Smooth muscle cell (in vitro differentiated cells): Measurements from ENCODE around the gene PLXNA3. TPM values are rescaled to one million over a fixed set of nuclear protein-coding genes. Genes with fewer than 3 reads are reported as not detected.

Source experiments
- DNase-seq: peaks from one replicate; lab custom pipeline; 2025; ENCODE audit not compliant: unreplicated experiment; lab: John Stamatoyannopoulos, UW
- H2AFZ ChIP-seq: fragments of 200-600 bp; sonication (generic); 2 replicates; pipeline ENCODE4 v1.6.0; 2016; ENCODE audit warnings: antibody characterized with exemption, low read depth, mild to moderate bottlenecking
- H3F3A ChIP-seq: fragments of 200-600 bp; sonication (generic); 2 replicates; pipeline ENCODE4 v1.6.0; 2017; ENCODE audit warnings: antibody characterized with exemption, low read depth
- H3K27ac ChIP-seq: fragments of 200-600 bp; sonication (generic); 2 replicates; pipeline ENCODE4 v1.5.1; 2016; ENCODE audit warnings: low read depth, mild to moderate bottlenecking
- H3K27me3 ChIP-seq: fragments of 200-600 bp; sonication (generic); 2 replicates; pipeline ENCODE4 v1.6.1; 2016; ENCODE audit warnings: low read depth, mild to moderate bottlenecking
- H3K36me3 ChIP-seq: fragments of 200-600 bp; sonication (generic); 2 replicates; pipeline ENCODE4 v1.5.1; 2016; ENCODE audit warnings: low read depth
- H3K4me1 ChIP-seq: fragments of 200-600 bp; sonication (generic); 2 replicates; pipeline ENCODE4 v1.5.1; 2016; ENCODE audit warnings: low read depth
- H3K4me2 ChIP-seq: fragments of 200-600 bp; sonication (generic); 2 replicates; pipeline ENCODE4 v1.6.0; 2016; ENCODE audit warnings: mild to moderate bottlenecking
- H3K4me3 ChIP-seq: fragments of 200-600 bp; sonication (generic); 2 replicates; pipeline ENCODE4 v1.5.1; 2016; ENCODE audit warnings: mild to moderate bottlenecking
- H3K79me2 ChIP-seq: fragments of 200-600 bp; sonication (generic); 2 replicates; pipeline ENCODE4 v1.6.0; 2016; ENCODE audit warnings: low read depth, mild to moderate bottlenecking
- H3K9ac ChIP-seq: fragments of 200-600 bp; sonication (generic); 2 replicates; pipeline ENCODE4 v1.6.0; 2016; ENCODE audit warnings: low read depth
- H3K9me3 ChIP-seq: fragments of 200-600 bp; sonication (generic); replicated peaks from 2 replicates; pipeline ENCODE4 v1.5.1; 2016; ENCODE audit warnings: low read depth
- H4K20me1 ChIP-seq: fragments of 200-600 bp; sonication (generic); 2 replicates; pipeline ENCODE4 v1.6.0; 2016; ENCODE audit warnings: low read depth
- WGBS: methylation state at CpG from one replicate; pipeline ENCODE4 v1.1.7; 2016; ENCODE audit warnings: low lambda C conversion rate; 5-methylcytosine and 5-hydroxymethylcytosine counted together
- polyA plus RNA-seq: library from polyadenylated mRNA; unstranded; fragments of >200 nt; fragmentation: Nextera tagmentation; extraction: Ambion mirVana; gene quantifications from 2 replicates; pipeline ENCODE4 v1.2.1, GENCODE V29; 2016
- total RNA-seq: library from RNA; depleted of rRNA; stranded (reverse); fragments of >200 nt; gene quantifications from 2 replicates; pipeline ENCODE4 v1.2.3, GENCODE V29; 2014
- TF ChIP-seq, protein P1 (sequence below): fragments of 200-600 bp; sonication (generic); IDR thresholded peaks from 2 replicates; pipeline ENCODE4 v1.5.1; 2017; ENCODE audit warnings: borderline replicate concordance, mild to moderate bottlenecking, antibody characterized with exemption; ENCODE audit not compliant: insufficient read depth, poor library complexity, severe bottlenecking

Gene PLXNA3
- total and polyA plus RNA-seq, 2 experiments from 2014 or later, result 33.6 to 38.2 TPM

DNA sequence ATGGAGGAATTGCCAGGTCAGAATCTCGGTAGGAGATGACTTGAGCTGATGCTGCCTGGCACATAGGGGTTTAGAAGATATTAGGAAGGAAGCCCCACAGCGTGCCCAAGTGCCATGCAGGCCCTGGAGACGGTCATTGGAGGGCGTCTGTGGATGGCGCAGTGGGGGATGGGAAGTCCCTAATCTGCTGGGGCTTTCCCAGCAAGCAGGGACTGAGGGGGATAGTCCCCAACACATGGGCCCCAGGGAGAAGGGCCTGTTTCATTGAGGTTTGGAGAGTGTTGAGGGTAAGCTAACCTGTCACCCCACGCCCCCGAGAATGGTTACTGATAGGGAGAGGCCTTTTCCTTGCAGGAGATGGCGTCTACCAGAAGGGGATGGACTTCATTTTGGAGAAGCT, 38.9 kb upstream of the PLXNA3 start:
- no peaks in the 10 kb centered on the region for H3K4me1 ChIP-seq
- H3K9ac ChIP-seq, result no peak overlapping the region
- H3K36me3 ChIP-seq, result no peaks in the 10 kb centered on the region
- WGBS, result 92% methylated on average over 8 of the region's 8 CpGs
- no peak overlapping the region for H3K4me3 ChIP-seq
- H2AFZ ChIP-seq, result no peak overlapping the region
- no peaks in the 10 kb centered on the region for H4K20me1 ChIP-seq
- H3K27ac ChIP-seq, result no peak overlapping the region
- H3K9me3 ChIP-seq, result no peaks in the 10 kb centered on the region
- no peaks in the 10 kb centered on the region for H3K79me2 ChIP-seq
- H3K4me2 ChIP-seq, result no peak overlapping the region
- no peaks in the 10 kb centered on the region for H3K27me3 ChIP-seq
- H3F3A ChIP-seq, result no peaks in the 10 kb centered on the region
- TF ChIP-seq, protein P1, sequence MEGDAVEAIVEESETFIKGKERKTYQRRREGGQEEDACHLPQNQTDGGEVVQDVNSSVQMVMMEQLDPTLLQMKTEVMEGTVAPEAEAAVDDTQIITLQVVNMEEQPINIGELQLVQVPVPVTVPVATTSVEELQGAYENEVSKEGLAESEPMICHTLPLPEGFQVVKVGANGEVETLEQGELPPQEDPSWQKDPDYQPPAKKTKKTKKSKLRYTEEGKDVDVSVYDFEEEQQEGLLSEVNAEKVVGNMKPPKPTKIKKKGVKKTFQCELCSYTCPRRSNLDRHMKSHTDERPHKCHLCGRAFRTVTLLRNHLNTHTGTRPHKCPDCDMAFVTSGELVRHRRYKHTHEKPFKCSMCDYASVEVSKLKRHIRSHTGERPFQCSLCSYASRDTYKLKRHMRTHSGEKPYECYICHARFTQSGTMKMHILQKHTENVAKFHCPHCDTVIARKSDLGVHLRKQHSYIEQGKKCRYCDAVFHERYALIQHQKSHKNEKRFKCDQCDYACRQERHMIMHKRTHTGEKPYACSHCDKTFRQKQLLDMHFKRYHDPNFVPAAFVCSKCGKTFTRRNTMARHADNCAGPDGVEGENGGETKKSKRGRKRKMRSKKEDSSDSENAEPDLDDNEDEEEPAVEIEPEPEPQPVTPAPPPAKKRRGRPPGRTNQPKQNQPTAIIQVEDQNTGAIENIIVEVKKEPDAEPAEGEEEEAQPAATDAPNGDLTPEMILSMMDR, result no peak
- DNase-seq, result no peak

DNA sequence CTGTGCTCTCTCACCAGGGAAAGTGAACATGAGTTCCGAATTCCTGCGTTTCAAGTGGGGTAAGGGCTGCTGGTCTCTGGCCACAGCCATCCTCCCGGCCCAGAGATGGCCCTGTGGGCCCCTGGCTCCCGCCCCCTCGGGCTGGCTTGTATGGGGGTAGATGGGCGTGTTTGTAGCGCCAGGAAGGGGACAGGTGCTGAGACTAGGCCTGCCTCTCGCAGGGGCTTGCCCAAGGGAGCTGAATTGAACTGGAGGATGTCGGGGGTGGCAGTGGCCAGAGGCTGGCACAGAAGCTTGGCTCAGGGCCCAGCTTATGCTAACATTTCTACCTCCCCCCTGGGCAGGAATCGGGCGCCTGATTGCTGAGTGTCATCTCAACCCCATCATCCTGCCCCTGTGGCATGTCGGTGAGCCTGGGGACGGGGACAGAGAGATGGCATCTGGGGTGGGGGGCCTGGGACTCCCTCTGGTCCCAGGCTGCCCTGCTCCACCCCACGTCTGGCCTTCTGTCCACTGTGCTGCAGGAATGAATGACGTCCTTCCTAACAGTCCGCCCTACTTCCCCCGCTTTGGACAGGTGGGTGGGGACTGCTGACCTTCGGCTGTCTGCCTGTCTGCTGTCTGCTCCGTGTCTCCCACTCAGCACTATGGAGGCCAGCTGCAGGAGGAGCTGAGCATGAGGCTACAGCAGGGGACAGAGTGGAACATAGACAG, 38.2 kb upstream of the PLXNA3 start:
- no peaks in the 10 kb centered on the region for H3F3A ChIP-seq
- no peaks in the 10 kb centered on the region for H3K36me3 ChIP-seq
- no peak overlapping the region for H3K4me3 ChIP-seq
- DNase-seq, result no peak
- H3K4me1 ChIP-seq, result no peaks in the 10 kb centered on the region
- TF ChIP-seq, protein P1, result no peak
- H3K27me3 ChIP-seq, result no peaks in the 10 kb centered on the region
- no peak overlapping the region for H2AFZ ChIP-seq
- H3K4me2 ChIP-seq, result no peak overlapping the region
- H3K79me2 ChIP-seq, result no peaks in the 10 kb centered on the region
- H3K9ac ChIP-seq, result no peak overlapping the region
- no peak overlapping the region for H3K27ac ChIP-seq
- H4K20me1 ChIP-seq, result no peaks in the 10 kb centered on the region
- 87% methylated on average over 19 of the region's 19 CpGs for WGBS
- no peaks in the 10 kb centered on the region for H3K9me3 ChIP-seq

DNA sequence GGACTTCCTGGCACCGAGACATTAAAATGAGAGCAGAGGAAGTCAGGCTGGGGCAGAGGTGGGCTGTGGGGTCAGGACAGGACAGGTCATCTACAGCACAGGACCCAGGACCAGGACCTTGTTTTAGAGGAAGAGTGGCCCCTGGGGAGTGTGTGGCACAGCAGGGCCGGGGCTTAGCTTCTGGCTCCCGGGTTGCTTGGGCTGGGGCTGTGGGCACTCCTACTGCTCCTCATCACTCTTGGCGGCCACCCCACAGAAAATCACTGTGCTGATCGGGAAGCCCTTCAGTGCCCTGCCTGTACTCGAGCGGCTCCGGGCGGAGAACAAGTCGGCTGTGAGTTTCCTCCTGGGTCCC, 37.7 kb upstream of the PLXNA3 start:
- Histone ChIP-seq H4K20me1 (no peaks in the 10 kb centered on the region), H3K27ac (no peak overlapping the region), H3K36me3 (no peaks in the 10 kb centered on the region), H2AFZ (no peak overlapping the region), H3K79me2 (no peaks in the 10 kb centered on the region), H3K9ac (no peak overlapping the region), H3F3A (no peaks in the 10 kb centered on the region), H3K9me3 (no peaks in the 10 kb centered on the region), H3K27me3 (no peaks in the 10 kb centered on the region), H3K4me3 (no peak overlapping the region), H3K4me1 (no peaks in the 10 kb centered on the region), H3K4me2 (no peak overlapping the region)
- TF ChIP-seq, protein P1, result no peak
- WGBS, result 93% methylated on average over 10 of the region's 10 CpGs
- DNase-seq, result no peak
